ENCODE measurements around the gene CADPS2. TPM values are rescaled to one million over a fixed set of nuclear protein-coding genes. Genes with fewer than 3 reads are reported as not detected.

The CADPS2 gene
- total RNA-seq, 2 donors from 2014 or later, result 31.9 to 63.9 TPM

- Histone ChIP-seq H3K36me3 (replicated peaks in 1 of 2; ENCODE audit: insufficient read depth in 1 of 2, low read depth in 2 of 2) (no peaks in the 10 kb centered on the region), H3K27me3 (no peaks in the 10 kb centered on the region), H3K9me3 (no peaks in the 10 kb centered on the region), H3K4me1 (no peaks in the 10 kb centered on the region), H3K4me3 (no peak overlapping the region), H3K27ac (no peak overlapping the region)
- DNase-seq (no peak), ATAC-seq (no peak)
- intact Hi-C loops (cut with DNase I), result no loop called here
- TF ChIP-seq POLR2A (IDR thresholded peaks at IDR 0.05), result no peak
- TF ChIP-seq, protein P1, sequence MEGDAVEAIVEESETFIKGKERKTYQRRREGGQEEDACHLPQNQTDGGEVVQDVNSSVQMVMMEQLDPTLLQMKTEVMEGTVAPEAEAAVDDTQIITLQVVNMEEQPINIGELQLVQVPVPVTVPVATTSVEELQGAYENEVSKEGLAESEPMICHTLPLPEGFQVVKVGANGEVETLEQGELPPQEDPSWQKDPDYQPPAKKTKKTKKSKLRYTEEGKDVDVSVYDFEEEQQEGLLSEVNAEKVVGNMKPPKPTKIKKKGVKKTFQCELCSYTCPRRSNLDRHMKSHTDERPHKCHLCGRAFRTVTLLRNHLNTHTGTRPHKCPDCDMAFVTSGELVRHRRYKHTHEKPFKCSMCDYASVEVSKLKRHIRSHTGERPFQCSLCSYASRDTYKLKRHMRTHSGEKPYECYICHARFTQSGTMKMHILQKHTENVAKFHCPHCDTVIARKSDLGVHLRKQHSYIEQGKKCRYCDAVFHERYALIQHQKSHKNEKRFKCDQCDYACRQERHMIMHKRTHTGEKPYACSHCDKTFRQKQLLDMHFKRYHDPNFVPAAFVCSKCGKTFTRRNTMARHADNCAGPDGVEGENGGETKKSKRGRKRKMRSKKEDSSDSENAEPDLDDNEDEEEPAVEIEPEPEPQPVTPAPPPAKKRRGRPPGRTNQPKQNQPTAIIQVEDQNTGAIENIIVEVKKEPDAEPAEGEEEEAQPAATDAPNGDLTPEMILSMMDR (IDR thresholded peaks at IDR 0.05), result no peak
- 94 to 96% methylated on average over 2 of the region's 2 CpGs for WGBS, 2 donors
Observed at GRCh38 chr7:122605929-122606328, 280.3 kb downstream of the CADPS2 start.

DNA sequence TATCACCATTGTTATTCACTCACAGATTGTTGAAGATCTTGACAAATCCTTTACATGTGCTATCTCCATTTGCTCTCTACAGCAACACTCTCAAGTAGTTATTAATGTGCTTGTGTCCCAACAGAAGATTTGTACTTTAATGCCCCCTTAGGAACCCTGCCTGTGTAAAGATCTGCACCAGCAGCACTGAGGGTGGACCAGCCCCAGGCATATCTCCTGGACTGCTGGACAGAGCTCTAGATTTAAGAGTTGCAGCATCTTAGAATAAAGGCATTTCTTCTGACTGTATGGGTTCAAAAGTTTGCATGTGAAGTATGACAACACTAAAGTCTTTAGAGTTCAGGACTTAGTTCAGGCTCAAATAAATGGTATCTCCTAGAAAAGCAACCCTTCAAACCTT is 282.0 kb downstream of the CADPS2 start:
- intact Hi-C loops (cut with DNase I), result no loop called here

DNA sequence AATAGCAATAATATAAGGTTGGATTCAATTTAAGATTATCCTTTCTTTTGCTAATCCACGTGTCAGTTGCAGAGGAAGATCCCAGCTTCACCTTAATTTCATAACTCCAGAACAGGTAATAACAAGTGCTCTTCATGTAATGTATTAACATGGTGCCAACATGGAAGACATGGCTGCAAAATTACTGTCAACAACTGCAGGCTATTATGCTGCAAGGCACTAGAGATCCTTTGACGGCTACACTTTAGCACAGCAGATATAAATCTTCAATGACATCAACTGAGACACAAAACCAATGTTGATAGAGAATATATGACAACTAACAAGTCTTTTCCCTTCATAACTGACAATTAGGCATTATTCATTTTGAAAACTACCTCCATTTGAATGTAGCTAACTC is 283.5 kb downstream of the CADPS2 start:
- no peaks in the 10 kb centered on the region for H3K36me3 ChIP-seq (replicated peaks in 1 of 2; ENCODE audit: insufficient read depth in 1 of 2, low read depth in 2 of 2)
- H3K4me1 ChIP-seq, result no peaks in the 10 kb centered on the region
- no peak overlapping the region for H3K27ac ChIP-seq
- intact Hi-C loops (cut with DNase I), result no loop called here
- H3K27me3 ChIP-seq, result no peaks in the 10 kb centered on the region
- no peak overlapping the region for H3K4me3 ChIP-seq
- H3K9me3 ChIP-seq, result no peaks in the 10 kb centered on the region
- DNase-seq (no peak), ATAC-seq (no peak)
- WGBS, 2 donors, result 39 to 93% methylated on average over 2 of the region's 2 CpGs
- TF ChIP-seq, protein P1 (IDR thresholded peaks at IDR 0.05), result no peak
- TF ChIP-seq POLR2A (IDR thresholded peaks at IDR 0.05), result no peak

More for the DNA sequence above, 282.0 kb downstream of the CADPS2 start:
- no peaks in the 10 kb centered on the region for H3K36me3 ChIP-seq (replicated peaks in 1 of 2; ENCODE audit: insufficient read depth in 1 of 2, low read depth in 2 of 2)
- H3K27me3 ChIP-seq, result no peaks in the 10 kb centered on the region
- no peaks in the 10 kb centered on the region for H3K9me3 ChIP-seq
- TF ChIP-seq POLR2A (IDR thresholded peaks at IDR 0.05), result no peak
- TF ChIP-seq, protein P1 (IDR thresholded peaks at IDR 0.05), result no peak
- no peak overlapping the region for H3K4me3 ChIP-seq
- no peak overlapping the region for H3K27ac ChIP-seq
- ATAC-seq (no peak), DNase-seq (no peak)
- H3K4me1 ChIP-seq, result no peaks in the 10 kb centered on the region

GRCh38 chr7:122600630-122601029 is 285.6 kb downstream of the CADPS2 start:
- Histone ChIP-seq H3K27me3 (no peaks in the 10 kb centered on the region), H3K9me3 (no peaks in the 10 kb centered on the region), H3K4me1 (no peaks in the 10 kb centered on the region), H3K4me3 (no peak overlapping the region), H3K36me3 (replicated peaks in 1 of 2; ENCODE audit: insufficient read depth in 1 of 2, low read depth in 2 of 2) (no peaks in the 10 kb centered on the region), H3K27ac (no peak overlapping the region)
- ATAC-seq, result no peak
- WGBS, 2 donors, result 48 to 61% methylated on average over 2 of the region's 2 CpGs
- intact Hi-C loops (cut with DNase I), result no loop called here
- TF ChIP-seq, protein P1 (IDR thresholded peaks at IDR 0.05), result no peak
- no peak for TF ChIP-seq POLR2A (IDR thresholded peaks at IDR 0.05)
- no peak for DNase-seq

- DNase-seq, result no peak
- TF ChIP-seq, protein P1 (IDR thresholded peaks at IDR 0.05), result no peak
- no peak for TF ChIP-seq POLR2A (IDR thresholded peaks at IDR 0.05)
- Histone ChIP-seq H3K4me1 (no peaks in the 10 kb centered on the region), H3K36me3 (replicated peaks in 1 of 2; ENCODE audit: insufficient read depth in 1 of 2, low read depth in 2 of 2) (no peaks in the 10 kb centered on the region), H3K9me3 (no peaks in the 10 kb centered on the region), H3K27ac (no peak overlapping the region), H3K4me3 (no peak overlapping the region), H3K27me3 (no peaks in the 10 kb centered on the region)
- WGBS, 2 donors, result 98 to 100% methylated on average over 1 of the region's 1 CpG
- no peak for ATAC-seq
- intact Hi-C loops (cut with DNase I), result no loop called here
Observed at GRCh38 chr7:122600042-122600441, 286.2 kb downstream of the CADPS2 start.

Data from body of pancreas (tissue), 4 donors.